ENCODE measurements around the gene TRIM34.
A peak's percentile ranks its signal among the peaks of the same experiment; 100 is the strongest.
"Not testable (repeated sequence)": the region's sequence is repeated elsewhere in the genome, so short reads cannot be mapped to it uniquely, and the experiment has no call there.

TRIM34 gene

DNA sequence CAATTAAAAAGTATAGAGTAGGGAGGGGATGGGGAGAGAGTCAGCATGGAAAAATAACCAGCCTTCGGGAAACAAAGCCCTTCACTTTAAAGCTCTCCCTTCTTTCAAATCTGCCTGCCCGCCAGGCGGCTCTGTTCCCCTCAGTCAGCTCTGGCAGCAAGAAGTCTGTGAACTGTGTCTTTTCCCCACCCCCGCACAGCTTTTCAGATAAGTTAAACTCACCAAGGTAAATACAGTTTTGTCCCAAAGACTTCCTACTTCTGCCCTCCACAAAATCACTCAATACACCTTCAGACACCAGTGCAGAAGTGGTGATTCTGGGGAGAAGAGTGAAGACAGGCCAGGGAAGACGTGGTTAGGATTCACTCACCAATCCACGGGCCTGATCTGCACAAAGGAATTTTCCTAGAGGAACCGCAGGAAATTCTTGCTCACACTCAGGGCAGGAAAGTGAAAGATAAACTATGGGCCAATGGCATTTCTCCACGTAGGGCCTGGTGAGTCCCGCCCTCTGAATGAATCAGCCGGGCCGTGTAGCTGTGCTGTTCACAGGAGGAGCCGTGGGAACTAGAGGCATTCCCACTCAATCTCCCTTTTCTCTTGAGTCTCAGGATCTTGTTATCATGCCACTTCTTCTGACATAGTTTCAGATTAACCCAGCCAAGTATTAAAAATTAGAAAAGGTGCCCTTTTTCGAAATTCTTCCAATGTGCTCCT is 60.0 kb downstream of the TRIM34 start, which contains the start of gene TRIM5:
TRIM5 (minus strand) TSS at position 429 of the 717 bp plus-strand sequence. CDS start 4,897 bp downstream, outside the sequence.
- peak; percentile 63 for DNase-seq (ENCODE audit: low read depth)

DNA sequence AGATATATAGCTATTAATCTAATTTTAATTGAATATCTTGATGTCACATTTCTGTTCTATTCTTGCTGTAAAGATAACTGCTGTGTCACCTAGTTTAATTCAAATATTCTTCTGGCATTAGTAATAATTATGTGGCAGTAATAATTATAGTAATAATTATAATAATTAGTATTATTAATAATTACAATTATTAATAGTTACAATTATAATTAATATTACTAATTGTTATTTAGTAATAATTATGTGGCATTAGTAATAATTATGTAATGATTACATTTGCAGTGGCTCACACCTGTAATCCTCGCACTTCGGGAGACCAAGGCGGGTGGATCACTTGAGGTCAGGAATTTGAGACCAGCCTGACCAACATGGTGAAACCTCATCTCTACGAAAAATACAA is 61.6 kb downstream of the TRIM34 start:
- DNase-seq (ENCODE audit: low read depth), result no peak

DNA sequence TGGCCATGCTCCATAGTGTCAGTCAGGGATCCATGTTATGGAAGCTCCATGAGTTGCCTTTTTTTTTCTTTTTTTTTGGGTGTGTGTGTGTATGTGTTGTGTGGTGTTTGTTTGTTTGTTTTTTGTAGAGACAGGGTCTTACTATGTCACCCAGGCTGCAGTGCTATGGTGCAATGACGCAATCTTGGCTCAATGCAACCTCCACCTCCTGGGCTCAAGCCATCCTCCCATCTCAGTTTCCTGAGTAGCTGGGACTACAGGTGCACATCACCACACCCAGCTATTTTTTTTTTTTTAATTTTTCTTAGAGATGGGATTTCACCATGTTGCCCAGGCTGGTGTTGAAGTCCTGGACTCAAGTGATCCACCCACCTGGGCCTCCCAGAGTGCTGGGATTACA is 63.7 kb downstream of the TRIM34 start:
- DNase-seq (ENCODE audit: low read depth), result no peak

DNA sequence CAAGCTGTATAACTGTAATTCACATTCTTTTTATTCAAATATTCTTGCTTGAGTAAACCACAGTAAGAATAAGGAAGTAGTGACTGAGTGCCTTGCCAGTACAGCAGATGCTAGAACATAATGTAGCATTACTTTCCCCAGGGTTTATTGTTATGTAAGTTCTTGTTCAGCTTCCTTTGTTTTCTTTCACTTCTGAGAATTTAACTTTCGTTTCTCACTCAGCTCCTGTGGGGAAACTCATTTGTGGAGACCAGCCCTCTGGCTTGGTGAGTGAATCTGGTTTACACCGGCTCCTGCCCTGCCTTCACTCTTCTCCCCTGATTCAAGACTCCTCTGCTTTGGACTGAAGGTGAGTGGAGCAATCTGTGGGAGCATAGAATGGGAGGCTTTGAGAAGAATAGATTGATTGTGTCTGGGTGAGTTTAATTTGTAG is 64.8 kb downstream of the TRIM34 start, which contains the start of gene TRIM22:
TRIM22 (plus strand) TSS at position 240 of the 433 bp plus-strand sequence. CDS start 6,443 bp downstream, outside the sequence.
- DNase-seq (ENCODE audit: low read depth), result no peak

DNA sequence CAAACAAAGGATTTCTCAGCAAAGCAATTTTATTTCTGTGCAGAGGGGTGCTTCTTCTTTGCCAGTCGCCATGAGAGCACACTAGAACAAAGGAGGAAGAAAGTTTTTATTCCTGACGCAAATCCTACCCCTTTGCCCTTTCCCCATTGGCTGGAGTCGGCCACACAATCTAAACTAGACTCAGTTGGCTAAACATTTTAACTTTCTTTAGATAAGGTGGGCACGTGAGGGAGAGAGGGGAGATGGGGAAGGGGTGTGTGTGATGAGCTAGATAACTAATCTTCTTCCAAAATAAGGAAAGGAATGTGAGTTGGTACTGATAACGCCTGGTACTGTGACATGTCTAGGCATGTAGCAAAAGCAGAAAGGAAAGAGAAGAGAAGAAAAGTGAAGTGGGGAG is 65.4 kb downstream of the TRIM34 start:
- DNase-seq (ENCODE audit: low read depth), result no peak

DNA sequence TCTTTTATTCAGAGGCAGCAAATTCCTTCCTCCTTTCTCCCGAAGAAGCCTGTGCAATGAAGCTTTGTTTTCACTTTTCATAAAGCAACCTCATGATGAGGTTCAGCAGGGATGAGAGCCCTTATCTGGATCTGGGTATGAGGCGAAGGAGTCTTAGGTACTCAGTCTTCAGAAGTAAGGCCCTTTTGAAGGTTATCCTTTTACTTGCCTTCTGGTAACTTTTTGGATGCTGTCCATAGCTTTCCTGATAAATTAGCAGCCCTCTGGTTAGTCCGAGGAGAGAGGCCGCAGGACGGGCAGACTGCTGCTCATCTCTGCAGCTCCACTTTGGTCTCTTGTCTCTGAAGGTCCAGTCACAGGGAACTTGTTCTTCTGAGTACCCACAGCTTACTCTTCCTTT is 65.9 kb downstream of the TRIM34 start:
- DNase-seq (ENCODE audit: low read depth), result no peak

DNA sequence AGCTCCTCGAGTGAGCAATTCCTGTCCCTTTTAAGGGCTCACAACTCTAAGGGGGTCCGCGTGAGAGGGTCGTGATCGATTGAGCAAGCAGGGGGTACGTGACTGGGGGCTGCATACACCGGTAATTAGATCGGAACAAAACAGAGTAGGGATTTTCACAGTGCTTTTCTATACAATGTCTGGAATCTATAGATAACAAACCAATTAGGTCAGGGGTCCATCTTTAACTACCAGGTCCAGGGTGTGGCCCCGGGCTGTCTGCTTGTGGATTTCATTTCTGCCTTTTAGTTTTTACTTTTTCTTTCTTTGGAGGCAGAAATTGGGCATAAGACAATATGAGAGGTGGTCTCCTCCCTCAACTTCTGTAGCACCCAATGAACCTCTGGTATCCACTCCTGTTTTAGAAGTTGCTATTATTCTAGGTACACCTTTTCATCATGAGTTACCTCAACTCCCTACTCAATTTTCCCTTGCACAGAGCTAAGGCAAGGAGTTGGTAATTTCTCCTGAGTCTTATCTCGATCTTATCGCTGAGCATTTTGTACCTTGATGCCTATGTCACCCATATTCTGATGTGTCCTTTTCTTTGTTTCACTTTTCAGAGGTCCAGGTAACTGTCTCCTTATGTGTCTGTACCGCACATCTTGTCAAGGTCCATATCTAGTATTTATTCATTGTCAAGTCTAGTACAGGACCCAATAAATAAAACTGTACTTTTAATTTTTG is 66.6 kb downstream of the TRIM34 start:
- DNase-seq (ENCODE audit: low read depth), result not testable (repeated sequence)

DNA sequence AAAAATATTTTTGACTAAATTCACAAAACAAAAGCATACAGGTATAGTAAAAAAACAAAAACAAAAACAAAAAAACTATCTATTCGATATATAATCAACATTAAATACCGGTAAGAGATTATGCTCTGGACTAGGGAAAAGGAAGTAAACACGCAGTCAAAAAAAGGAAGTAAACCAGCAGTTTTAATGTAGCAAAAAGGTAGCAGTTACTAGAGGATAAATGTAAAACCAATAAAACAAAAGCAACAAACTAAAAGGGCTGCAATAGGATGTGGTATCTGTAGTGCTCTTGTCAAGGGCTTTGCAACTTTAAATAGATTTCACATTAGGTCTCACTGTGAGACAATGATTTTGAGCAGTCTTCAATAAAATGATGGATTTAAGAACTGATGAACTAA is 67.2 kb downstream of the TRIM34 start:
- DNase-seq (ENCODE audit: low read depth), result no peak
